HUES48 (cell line): ENCODE results near the gene ARMC6.

Source experiments
- H3K27ac ChIP-seq: one replicate; pipeline ENCODE4 v1.7.0; 2013; ENCODE audit warnings: low read depth, low read length, inconsistent platforms
- H3K27me3 ChIP-seq: 2 replicates; pipeline ENCODE4 v1.6.1; 2013; ENCODE audit warnings: mild to moderate bottlenecking, low read length; ENCODE audit not compliant: control insufficient read depth, insufficient read depth
- H3K36me3 ChIP-seq: 2 replicates; pipeline ENCODE4 v1.6.1; 2013; ENCODE audit warnings: low read length; ENCODE audit not compliant: control insufficient read depth, insufficient read depth
- H3K4me1 ChIP-seq: 2 replicates; pipeline ENCODE4 v1.6.1; 2013; ENCODE audit warnings: mild to moderate bottlenecking, low read length; ENCODE audit not compliant: control insufficient read depth, insufficient read depth
- H3K4me3 ChIP-seq: 2 replicates; pipeline ENCODE4 v1.5.1; 2013; ENCODE audit warnings: mild to moderate bottlenecking, low read depth, low read length
- H3K9ac ChIP-seq: 2 replicates; pipeline ENCODE4 v1.6.1; 2013; ENCODE audit warnings: mild to moderate bottlenecking, low read depth, low read length, moderate library complexity
- H3K9me3 ChIP-seq: 2 replicates; pipeline ENCODE4 v1.6.1; 2013; ENCODE audit warnings: low read length; ENCODE audit not compliant: control insufficient read depth, insufficient read depth

The ARMC6 gene

DNA sequence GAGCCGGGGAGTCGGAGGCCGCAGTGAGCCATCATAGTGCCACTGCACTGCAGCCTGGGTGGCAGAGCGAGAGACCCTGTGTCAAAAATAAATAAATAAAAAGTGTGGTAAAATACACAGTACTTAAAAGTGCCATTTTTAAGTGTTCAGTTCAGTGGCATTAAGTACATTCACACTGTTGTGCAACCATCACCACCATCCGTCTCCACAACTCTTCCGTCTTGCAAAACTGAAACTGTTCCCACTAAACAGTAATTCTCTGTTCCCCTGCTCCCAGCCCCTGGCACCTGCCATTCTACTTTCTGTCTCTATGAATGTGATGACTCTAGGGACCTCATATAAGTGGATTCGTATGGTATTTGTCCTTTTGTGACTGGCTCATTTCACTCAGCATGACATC, 43.7 kb downstream of the ARMC6 start:
- peaks cover 10% of the 10 kb centered on the region for H3K27me3 ChIP-seq
- H3K9ac ChIP-seq: no peak overlapping the region
- H3K4me1 ChIP-seq: no peaks in the 10 kb centered on the region
- no peaks in the 10 kb centered on the region for H3K9me3 ChIP-seq
- no peak overlapping the region for H3K27ac ChIP-seq
- no peak overlapping the region for H3K4me3 ChIP-seq
- no peaks in the 10 kb centered on the region for H3K36me3 ChIP-seq

DNA sequence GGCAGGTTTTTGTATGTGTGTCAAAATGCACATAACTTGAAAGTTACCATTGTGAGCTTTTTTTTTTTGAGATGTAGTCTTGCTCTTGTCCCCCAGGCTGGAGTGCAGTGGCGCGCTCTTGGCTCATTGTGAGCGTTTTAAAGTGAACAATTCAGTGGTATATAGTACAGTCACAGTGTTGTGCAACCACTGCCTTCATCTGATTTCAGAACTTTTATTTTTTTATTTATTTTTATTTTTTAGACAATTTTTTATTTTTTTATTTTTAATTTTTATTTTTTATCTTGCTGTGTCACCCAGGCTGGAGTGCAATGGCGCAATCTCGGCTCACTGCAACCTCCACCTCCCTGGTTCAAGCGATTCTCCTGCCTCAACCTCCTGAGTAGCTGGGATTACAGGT, 45.4 kb downstream of the ARMC6 start:
- Histone ChIP-seq H3K4me1 (no peaks in the 10 kb centered on the region), H3K9ac (no peak overlapping the region), H3K27ac (no peak overlapping the region), H3K9me3 (no peaks in the 10 kb centered on the region), H3K36me3 (no peaks in the 10 kb centered on the region), H3K4me3 (no peak overlapping the region), H3K27me3 (peaks cover 10% of the 10 kb centered on the region)

DNA sequence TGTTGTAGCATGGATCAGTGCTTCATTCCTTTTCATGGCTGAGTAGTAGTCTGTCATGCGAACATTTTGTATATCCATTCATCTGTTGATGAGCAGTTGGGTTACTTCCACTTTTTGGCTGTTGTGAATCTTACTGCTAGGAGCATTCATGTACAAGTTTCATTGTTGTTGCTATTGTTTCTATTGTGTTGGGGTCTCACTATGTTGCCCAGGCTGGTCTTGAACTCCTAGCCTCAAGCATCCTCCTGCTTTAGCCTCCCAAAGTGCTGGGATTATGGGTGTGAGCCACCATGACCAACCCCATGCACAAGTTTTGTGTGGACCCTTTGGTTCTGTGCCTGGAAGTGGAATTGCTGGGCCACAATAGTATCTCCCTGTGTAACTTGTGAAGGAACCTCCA, 46.2 kb downstream of the ARMC6 start:
- H3K9ac ChIP-seq: no peak overlapping the region
- peaks cover 10% of the 10 kb centered on the region for H3K27me3 ChIP-seq
- H3K27ac ChIP-seq: no peak overlapping the region
- H3K36me3 ChIP-seq: no peaks in the 10 kb centered on the region
- H3K9me3 ChIP-seq: no peaks in the 10 kb centered on the region
- H3K4me1 ChIP-seq: no peaks in the 10 kb centered on the region
- no peak overlapping the region for H3K4me3 ChIP-seq

DNA sequence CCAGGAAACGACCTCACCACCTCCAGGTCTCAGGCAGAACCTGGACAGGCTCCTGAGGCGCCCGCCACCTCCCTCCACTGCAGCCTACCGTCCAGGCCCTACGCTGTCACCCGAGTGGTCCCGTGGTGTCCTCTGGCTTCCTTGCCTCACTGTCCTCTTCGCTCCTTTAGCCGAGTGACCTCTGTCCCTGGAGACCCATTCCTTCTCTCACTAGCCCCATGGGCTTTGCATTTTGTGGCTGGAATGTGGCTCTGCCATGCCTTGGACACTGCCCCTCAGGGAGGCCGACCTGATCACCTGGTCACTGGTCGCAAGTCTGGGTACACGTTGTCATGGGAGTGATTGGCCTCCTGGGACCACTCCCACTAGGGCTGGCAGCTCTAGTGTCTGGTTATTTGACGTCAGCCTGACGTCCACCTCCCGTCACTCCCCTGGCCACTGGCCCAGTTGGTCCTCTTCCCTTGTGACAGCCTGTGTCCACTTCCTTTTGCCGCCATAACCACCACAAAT, 48.3 kb downstream of the ARMC6 start:
- Histone ChIP-seq H3K9me3 (no peaks in the 10 kb centered on the region), H3K27me3 (no peaks in the 10 kb centered on the region; the same call in none of the 2 replicates), H3K4me1 (no peaks in the 10 kb centered on the region), H3K36me3 (no peaks in the 10 kb centered on the region), H3K27ac (no peak overlapping the region), H3K4me3 (no peak overlapping the region), H3K9ac (no peak overlapping the region)

DNA sequence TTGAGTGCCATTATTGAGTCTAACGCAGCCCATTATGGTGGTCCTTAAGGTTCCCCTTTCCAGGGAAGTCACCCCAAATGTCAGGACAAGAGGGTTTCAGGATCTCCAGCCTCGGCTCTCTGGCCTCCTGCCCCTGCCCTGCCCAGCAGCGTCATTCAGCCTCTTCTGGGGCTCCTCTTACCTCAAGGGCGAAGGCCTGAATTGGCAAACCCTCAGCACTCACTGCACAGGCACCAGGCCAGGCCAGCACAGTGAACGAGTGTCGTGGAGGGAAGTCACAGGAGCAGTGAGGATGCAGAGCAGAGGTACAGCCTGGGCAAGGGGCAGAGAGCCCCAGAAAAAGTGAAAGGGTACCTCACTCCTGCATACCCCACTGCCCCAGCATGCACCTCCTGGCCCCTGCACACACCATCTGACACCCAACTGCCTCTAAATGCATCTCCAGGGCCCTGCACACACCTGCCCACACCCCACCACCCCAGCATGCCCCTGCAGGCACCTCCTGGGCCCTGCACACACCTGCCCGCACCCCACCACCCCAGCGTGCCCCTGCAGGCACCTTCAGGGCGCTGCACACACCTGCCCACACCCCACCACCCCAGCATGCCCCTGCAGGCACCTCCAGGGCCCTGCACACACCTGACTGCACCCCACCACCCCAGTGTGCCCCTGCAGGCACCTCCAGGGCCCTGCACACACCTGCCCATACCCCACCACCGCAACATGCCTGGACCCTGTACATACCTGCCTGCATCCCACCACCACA, 50.2 kb downstream of the ARMC6 start:
- Histone ChIP-seq H3K4me1 (no peaks in the 10 kb centered on the region), H3K9me3 (no peaks in the 10 kb centered on the region), H3K9ac (no peak overlapping the region), H3K4me3 (no peak overlapping the region), H3K27ac (no peak overlapping the region), H3K36me3 (no peaks in the 10 kb centered on the region), H3K27me3 (no peaks in the 10 kb centered on the region)

DNA sequence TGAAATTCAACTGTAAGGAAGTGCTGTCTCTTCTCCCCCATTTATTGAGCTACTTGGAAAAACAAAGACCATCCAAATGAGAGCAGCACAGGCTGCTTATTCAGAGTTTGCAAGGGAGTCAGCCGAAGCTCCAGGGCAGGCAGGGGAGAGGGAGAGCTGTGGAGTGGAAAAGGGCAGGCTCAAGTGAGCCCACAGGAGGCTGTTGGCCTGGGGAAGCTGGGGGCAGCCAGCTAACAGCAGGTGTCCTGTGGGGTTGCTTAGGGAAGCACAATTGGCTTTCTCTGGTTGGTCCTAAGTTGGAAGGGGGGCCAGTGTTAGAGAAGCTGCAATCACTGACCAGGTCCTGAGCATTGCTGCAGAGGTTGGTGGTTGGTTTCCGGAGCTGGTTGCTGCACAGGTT, 54.3 kb downstream of the ARMC6 start:
- no peak overlapping the region for H3K9ac ChIP-seq
- no peaks in the 10 kb centered on the region for H3K27me3 ChIP-seq
- peaks cover 15% of the 10 kb centered on the region for H3K4me1 ChIP-seq
- no peaks in the 10 kb centered on the region for H3K9me3 ChIP-seq
- H3K36me3 ChIP-seq: no peaks in the 10 kb centered on the region
- no peak overlapping the region for H3K4me3 ChIP-seq
- H3K27ac ChIP-seq: no peak overlapping the region

DNA sequence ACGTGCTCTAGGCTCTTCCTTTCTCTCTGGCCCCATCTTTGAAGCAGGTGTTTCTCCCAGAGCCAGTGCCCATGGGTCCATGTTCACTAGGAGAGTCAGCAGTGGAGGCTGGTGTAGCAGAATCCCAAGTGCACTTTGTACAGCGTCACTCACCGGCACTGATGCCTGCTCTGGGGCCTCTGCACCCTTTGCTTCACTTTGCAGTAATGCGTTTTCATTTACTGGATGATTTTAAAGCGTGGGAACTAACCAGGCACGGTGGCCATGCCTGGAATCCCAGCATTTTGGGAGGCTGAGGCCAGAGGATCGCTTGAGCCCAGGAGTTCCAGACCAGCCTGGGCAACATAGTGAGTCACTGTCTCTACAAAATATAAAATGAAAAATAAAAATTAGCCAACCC, 61.1 kb downstream of the ARMC6 start:
- H3K4me1 ChIP-seq: peaks cover 15% of the 10 kb centered on the region
- H3K9me3 ChIP-seq: no peaks in the 10 kb centered on the region
- H3K27ac ChIP-seq: no peak overlapping the region
- no peaks in the 10 kb centered on the region for H3K27me3 ChIP-seq
- no peaks in the 10 kb centered on the region for H3K36me3 ChIP-seq
- H3K9ac ChIP-seq: no peak overlapping the region
- no peak overlapping the region for H3K4me3 ChIP-seq

DNA sequence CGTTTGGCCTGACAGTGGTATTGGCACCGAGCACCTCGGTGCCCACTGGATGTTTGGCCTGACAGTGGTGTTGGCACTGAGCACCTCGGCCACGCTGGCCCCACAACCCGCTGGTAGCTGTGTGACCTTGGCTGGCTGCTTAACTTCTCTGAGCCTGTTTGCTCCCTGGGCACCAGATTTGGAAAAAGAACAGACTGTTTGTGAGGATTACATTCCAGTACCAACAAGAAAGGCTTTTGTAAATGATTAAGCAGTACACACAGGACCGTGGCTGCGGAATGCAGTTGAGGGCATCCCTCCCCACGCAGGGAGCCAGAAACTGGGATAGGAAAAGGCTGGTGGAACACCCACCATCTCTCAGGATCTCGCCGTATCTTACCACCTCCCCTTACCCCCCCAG, 62.3 kb downstream of the ARMC6 start:
- no peaks in the 10 kb centered on the region for H3K9me3 ChIP-seq
- no peaks in the 10 kb centered on the region for H3K36me3 ChIP-seq
- H3K27me3 ChIP-seq: no peaks in the 10 kb centered on the region
- no peak overlapping the region for H3K4me3 ChIP-seq
- H3K4me1 ChIP-seq: peaks cover 3% of the 10 kb centered on the region
- no peak overlapping the region for H3K9ac ChIP-seq
- H3K27ac ChIP-seq: no peak overlapping the region

DNA sequence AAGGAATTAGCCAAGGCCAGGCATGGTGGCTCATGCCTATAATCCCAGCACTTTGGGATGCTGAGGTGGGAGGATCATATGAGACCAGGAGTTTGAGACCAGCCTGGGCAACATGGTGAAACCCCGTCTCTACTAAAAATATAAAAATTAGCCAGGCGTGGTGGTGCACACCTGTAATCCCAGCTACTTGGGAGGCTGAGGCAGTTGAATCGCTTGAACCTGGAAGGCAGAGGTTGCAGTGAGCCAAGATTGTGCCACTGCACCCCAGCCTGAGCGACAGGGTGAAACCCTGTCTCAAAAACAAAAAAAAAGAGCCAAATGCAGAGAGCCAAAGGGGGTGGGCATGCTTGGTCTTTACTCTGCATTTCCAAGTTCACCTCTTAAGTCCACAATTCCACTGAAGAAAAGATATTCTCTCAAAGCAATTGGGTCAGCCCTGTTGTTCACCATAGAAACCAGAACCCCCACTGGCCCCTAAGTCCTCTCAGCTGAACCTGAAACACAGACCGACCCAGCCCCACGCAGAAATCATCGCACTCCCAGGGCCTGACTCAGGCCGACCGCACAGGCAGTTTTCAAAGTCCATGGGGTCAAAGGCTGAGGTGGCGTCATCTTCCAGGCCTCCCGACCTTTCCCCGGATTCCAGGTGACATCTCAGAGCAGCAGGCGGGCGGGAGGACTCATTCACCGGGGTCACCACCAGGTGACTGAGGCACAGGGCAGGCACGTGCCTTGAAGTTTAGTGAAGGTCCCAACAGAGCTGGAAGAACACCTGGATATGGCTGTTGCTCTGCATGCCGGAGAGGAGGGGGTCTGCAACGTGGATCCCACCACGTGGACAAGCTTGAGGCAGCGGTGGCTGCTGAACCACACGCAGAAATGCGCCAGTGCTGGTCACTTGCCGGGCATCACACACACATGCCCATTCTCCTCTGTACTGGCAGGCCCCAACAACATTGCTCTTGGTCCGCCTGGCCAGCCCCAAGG, 63.5 kb downstream of the ARMC6 start:
- Histone ChIP-seq H3K27ac (no peak overlapping the region), H3K4me3 (no peak overlapping the region), H3K4me1 (no peaks in the 10 kb centered on the region), H3K36me3 (no peaks in the 10 kb centered on the region), H3K9ac (no peak overlapping the region), H3K9me3 (no peaks in the 10 kb centered on the region), H3K27me3 (no peaks in the 10 kb centered on the region)

DNA sequence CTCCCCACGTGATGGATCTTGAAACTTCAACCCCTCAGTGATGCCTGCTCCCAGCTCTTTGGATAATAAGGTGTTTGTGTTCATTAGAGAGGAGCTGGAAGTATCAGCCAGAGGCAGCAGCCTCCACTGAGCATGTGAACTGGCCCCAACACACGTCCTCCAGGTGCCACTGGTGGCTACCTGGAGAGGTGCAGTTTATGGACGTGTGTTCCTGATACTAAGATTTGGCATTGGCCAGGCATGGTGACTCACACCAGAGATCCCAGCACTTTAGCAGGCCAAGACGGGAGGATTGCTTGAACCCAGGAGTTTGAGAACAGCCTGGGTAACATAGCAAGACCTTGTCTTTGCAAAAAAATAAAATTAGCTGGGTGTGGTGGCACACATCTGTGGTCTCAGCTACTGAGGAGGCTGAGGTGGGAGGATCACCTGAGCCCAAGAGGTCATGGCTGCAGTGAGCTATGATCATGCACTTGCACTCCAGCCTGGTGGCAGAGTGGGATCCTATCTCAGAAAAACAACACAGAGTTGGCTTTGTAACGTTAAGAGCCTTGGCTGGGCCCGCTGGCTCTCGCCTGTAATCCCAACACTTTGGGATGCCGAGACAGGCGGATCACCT, 64.8 kb downstream of the ARMC6 start:
- Histone ChIP-seq H3K27ac (no peak overlapping the region), H3K9me3 (no peaks in the 10 kb centered on the region), H3K27me3 (no peaks in the 10 kb centered on the region), H3K36me3 (no peaks in the 10 kb centered on the region), H3K4me3 (no peak overlapping the region), H3K4me1 (no peaks in the 10 kb centered on the region), H3K9ac (no peak overlapping the region)
